GM18873 (cell line): Measurements from ENCODE around the gene ATP8A2.
"Not testable (repeated sequence)": the region's sequence is repeated elsewhere in the genome, so short reads cannot be mapped to it uniquely, and the experiment has no call there.

ENCODE experiments used
- ATAC-seq: cut with Tn5 transposase; IDR thresholded peaks from one replicate; pipeline ENCODE4 v1.9.1; 2021; ENCODE audit warnings: mild to moderate bottlenecking, moderate library complexity, moderate number of reproducible peaks; ENCODE audit not compliant: unreplicated experiment, low FRiP score

ATP8A2 gene

GRCh38 chr13:25455146-25455545 is 83.4 kb downstream of the ATP8A2 start:
- no peak for ATAC-seq

- ATAC-seq, result no peak
Observed at GRCh38 chr13:25457566-25457965, 85.8 kb downstream of the ATP8A2 start.

GRCh38 chr13:25462301-25463125 is 90.7 kb downstream of the ATP8A2 start:
- ATAC-seq, result no peak

- no peak for ATAC-seq
Observed at GRCh38 chr13:25463496-25463895, 91.7 kb downstream of the ATP8A2 start.

GRCh38 chr13:25466880-25467279 is 95.1 kb downstream of the ATP8A2 start:
- no peak for ATAC-seq

- ATAC-seq, result no peak
Observed at GRCh38 chr13:25468325-25469168, 96.8 kb downstream of the ATP8A2 start.

GRCh38 chr13:25469169-25469525 is 97.4 kb downstream of the ATP8A2 start:
- ATAC-seq, result no peak

- no peak for ATAC-seq
Observed at GRCh38 chr13:25473864-25474263, 102.1 kb downstream of the ATP8A2 start.

GRCh38 chr13:25478186-25478585 is 106.4 kb downstream of the ATP8A2 start:
- ATAC-seq, result no peak

- no peak for ATAC-seq
Observed at GRCh38 chr13:25489238-25489637, 117.5 kb downstream of the ATP8A2 start.

- ATAC-seq, result no peak
Observed at GRCh38 chr13:25490236-25490635, 118.5 kb downstream of the ATP8A2 start.

GRCh38 chr13:25493931-25494640 is 122.3 kb downstream of the ATP8A2 start:
- ATAC-seq, result no peak

- ATAC-seq, result no peak
Observed at GRCh38 chr13:25494698-25495411, 123.1 kb downstream of the ATP8A2 start.

GRCh38 chr13:25501231-25501630 is 129.5 kb downstream of the ATP8A2 start:
- ATAC-seq, result no peak

- ATAC-seq, result no peak
Observed at GRCh38 chr13:25502031-25502430, 130.3 kb downstream of the ATP8A2 start.

GRCh38 chr13:25502551-25502950 is 130.8 kb downstream of the ATP8A2 start:
- no peak for ATAC-seq

- ATAC-seq, result no peak
Observed at GRCh38 chr13:25503856-25504255, 132.1 kb downstream of the ATP8A2 start.

GRCh38 chr13:25507841-25508240 is 136.1 kb downstream of the ATP8A2 start:
- no peak for ATAC-seq

- ATAC-seq, result not testable (repeated sequence)
Observed at GRCh38 chr13:25513060-25513459, 141.3 kb downstream of the ATP8A2 start.

- no peak for ATAC-seq
Observed at GRCh38 chr13:25518441-25518840, 146.7 kb downstream of the ATP8A2 start.
